GM21526 (cell line): ENCODE results near the gene NDUFAF8.

ENCODE experiments used
- ATAC-seq: cut with Tn5 transposase; IDR thresholded peaks from one replicate; pipeline ENCODE4 v1.9.1; 2021; ENCODE audit warnings: moderate library complexity; ENCODE audit not compliant: unreplicated experiment, low FRiP score

The NDUFAF8 gene

GRCh38 chr17:81200201-81200600 is 38.9 kb upstream of the NDUFAF8 start:
- no peak for ATAC-seq

- ATAC-seq = no peak
These were observed 38.2 kb upstream of the NDUFAF8 start for GRCh38 chr17:81200695-81201580.

- no peak for ATAC-seq
These were observed 36.8 kb upstream of the NDUFAF8 start for GRCh38 chr17:81202318-81202717.

- ATAC-seq = no peak
These were observed 36.0 kb upstream of the NDUFAF8 start for GRCh38 chr17:81203136-81203535.

- ATAC-seq = no peak
These were observed 34.5 kb upstream of the NDUFAF8 start for GRCh38 chr17:81204578-81204977.

GRCh38 chr17:81206166-81206565 is 33.0 kb upstream of the NDUFAF8 start:
- no peak for ATAC-seq

GRCh38 chr17:81206657-81207056 is 32.5 kb upstream of the NDUFAF8 start:
- ATAC-seq = no peak

- no peak for ATAC-seq
These were observed 31.2 kb upstream of the NDUFAF8 start for GRCh38 chr17:81207610-81208581.

- no peak for ATAC-seq
These were observed 30.5 kb upstream of the NDUFAF8 start for GRCh38 chr17:81208651-81209050.

- ATAC-seq = no peak
These were observed 30.0 kb upstream of the NDUFAF8 start for GRCh38 chr17:81209141-81209540.

GRCh38 chr17:81210466-81210865 is 28.7 kb upstream of the NDUFAF8 start:
- ATAC-seq = no peak

- no peak for ATAC-seq
These were observed 28.2 kb upstream of the NDUFAF8 start for GRCh38 chr17:81210868-81211267.

- no peak for ATAC-seq
These were observed 26.8 kb upstream of the NDUFAF8 start for GRCh38 chr17:81212365-81212764.

- no peak for ATAC-seq
These were observed 25.1 kb upstream of the NDUFAF8 start for GRCh38 chr17:81213978-81214377.

GRCh38 chr17:81217491-81217890 is 21.6 kb upstream of the NDUFAF8 start:
- no peak for ATAC-seq

- no peak for ATAC-seq
These were observed 20.7 kb upstream of the NDUFAF8 start for GRCh38 chr17:81218459-81218858.

- ATAC-seq = no peak
These were observed 20.1 kb upstream of the NDUFAF8 start for GRCh38 chr17:81218991-81219390.

GRCh38 chr17:81219476-81220180 is 19.5 kb upstream of the NDUFAF8 start:
- no peak for ATAC-seq

GRCh38 chr17:81221371-81221841 is 17.7 kb upstream of the NDUFAF8 start:
- no peak for ATAC-seq

- ATAC-seq = no peak
These were observed 17.1 kb upstream of the NDUFAF8 start for GRCh38 chr17:81221842-81222619.
